HG02970 (cell line): ENCODE measurements around the gene CHAC1.

Source experiments
- ATAC-seq: cut with Tn5 transposase; IDR thresholded peaks from one replicate; pipeline ENCODE4 v1.9.1; 2021; ENCODE audit warnings: mild to moderate bottlenecking, moderate library complexity, moderate number of reproducible peaks; ENCODE audit not compliant: unreplicated experiment, low FRiP score

CHAC1 gene

DNA sequence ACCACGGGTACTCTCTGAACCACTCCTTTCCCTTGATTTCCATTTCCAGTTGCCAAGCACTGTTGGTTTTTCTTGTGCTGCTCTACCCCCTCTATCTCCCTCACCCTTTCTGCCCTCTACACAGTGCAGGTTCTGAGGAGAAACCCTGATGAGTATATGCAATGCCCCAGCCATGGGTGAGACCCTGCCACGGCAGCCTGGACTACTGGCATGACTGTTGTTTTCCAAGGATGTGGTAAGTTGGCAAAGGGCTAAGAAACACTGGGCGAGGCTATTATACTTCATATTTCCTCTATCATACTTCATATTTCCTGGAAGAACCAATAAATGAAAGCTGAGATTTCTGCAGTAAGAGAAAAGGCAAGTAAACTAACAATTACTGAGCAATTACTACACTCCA lies 27.9 kb downstream of the CHAC1 start:
- no peak for ATAC-seq

DNA sequence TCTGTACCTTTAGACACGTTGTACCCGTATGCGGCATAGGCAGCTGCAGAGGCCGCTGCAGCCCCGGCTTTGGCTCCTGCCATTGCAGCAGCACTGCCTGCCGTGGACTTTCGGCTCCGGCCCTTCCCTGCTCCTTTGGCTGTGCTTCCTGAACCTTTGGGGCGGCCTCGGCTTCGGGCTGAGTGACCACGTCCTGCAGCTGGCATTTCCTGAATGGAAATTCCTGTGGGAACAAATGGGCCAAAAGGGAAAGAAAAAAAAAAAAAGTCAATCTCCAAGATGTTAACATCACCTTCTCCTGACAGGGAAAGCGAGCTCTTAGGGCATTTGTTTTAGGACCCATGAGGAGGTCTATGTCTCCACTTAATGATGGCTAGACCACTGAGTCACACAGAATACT lies 29.6 kb downstream of the CHAC1 start:
- ATAC-seq = no peak

DNA sequence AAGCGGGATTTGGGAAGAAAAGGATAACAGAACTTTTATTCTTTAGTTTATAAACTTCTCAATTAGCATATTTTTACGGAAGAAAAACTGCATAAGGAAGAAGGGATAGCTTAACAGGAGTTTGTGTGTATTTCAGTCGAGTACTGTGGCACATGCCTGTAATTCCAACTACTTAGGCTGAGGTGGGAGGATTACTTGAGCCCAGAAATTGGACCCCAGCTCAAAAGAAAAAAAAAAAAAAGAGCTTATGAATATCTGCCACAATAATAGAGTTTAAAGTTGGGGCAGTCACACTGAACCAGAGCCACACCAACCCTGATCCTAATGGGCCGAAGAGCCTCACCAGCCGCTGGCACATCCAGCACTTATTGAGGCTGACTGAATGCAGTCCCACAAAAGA lies 31.1 kb downstream of the CHAC1 start:
- no peak for ATAC-seq

DNA sequence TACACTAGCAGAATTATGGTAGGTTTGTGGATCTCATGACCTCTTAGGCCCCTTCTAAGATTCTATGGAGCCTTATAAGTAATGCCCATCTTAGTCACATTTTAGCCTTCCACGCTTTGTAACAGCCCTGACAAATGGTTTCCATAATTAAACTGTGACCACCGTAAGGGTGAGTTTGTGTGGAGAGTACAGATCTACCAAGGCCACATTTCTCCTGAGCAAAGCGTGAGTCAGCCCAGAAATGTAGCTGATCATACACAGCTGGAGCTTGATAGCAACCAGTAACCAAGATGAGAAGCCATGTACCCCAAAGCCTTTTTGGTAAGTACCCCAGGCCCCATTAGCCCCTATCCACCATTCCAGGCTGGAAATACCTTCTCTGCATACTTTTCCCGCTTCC lies 31.7 kb downstream of the CHAC1 start:
- ATAC-seq = no peak

DNA sequence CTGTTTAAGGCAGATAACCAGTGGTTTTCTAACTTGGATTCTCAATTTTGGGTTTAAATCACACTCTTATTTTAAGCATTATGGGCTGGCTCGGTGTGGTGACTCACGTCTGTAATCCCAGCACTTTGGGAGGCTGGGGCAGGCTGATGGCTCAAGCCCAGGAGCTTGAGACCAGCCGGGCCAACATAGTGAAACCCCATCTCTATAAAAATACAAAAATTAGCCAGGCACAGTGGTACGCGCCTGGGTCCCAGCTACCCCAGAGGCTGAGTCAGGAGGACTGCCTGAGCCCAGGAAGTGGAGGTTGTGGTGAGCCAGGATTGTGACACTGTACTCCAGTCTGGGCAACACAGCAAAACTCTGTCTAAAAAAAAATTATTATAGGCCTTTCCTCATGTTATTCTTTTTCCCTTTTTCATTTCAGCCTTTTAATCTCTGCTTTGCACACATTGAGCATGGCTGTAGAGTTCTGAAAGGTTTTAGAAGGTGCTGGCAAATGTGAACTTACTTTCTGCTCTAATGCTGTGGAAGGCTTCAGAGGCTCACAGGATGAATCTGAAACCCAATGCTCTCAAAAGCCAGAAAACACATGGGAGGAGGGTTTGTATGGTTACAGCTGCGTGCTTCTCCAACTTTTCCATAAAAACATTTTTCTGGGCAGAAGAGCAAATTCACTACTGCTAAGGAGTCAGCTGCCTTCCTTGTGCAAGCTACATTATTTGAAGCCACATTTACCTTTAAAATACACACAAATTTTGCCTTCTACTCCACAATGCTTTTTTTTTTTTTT lies 32.5 kb downstream of the CHAC1 start:
- no peak for ATAC-seq

DNA sequence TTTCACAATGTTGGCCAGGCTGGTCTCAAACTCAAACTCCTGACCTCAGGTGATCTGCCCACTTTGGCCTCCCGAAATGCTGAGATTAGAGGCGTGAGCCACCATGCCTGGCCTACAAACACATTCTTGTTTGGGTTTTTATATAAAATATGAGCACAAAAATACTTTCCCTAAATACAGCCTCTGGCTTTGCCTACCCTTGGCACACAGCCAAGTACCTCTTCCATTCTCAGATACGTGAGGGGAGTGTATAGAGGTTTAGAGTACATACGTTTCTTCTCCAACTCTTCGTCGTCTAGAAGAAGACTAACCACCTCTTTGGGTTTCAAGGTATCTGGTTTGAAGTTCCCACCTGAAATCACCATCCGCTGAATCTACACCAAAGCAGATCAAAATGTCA lies 33.5 kb downstream of the CHAC1 start:
- no peak for ATAC-seq

DNA sequence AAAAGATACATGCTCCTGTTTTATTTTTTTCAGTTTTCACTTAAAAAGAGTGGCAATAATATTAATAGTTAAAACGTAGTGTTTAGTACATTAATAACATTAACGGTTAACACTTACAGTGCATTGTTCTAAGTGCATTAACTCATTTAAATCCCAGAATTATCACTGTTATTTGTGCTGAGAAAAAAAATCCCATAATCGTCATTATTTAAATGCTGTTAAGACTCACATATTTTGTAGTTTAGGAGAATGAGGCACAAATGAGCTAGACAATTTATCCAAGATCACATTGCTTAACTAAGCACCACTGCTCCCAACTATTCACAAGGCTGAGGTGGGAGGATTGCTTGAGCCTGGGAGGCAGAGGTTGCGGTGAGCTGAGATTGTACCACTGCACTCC lies 34.9 kb downstream of the CHAC1 start:
- ATAC-seq = no peak

DNA sequence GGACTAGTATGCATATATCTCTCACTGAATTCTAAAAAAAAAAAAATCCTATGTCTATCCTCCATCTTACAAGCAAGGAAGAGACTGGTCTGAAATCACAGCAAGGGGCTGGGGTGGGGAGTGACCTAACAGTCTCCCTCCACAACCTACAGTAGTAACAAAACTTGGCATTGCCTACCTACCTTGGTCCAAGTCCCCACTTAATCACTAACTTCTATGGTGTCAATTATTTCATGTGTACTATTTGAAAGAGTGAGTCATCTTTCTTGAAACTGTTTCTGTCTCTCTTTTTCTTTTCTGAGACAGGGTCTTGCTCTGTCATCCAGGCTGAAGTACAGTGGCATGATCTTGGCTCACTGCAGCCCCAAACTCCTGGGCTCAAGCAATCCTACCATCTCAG lies 36.8 kb downstream of the CHAC1 start:
- no peak for ATAC-seq

DNA sequence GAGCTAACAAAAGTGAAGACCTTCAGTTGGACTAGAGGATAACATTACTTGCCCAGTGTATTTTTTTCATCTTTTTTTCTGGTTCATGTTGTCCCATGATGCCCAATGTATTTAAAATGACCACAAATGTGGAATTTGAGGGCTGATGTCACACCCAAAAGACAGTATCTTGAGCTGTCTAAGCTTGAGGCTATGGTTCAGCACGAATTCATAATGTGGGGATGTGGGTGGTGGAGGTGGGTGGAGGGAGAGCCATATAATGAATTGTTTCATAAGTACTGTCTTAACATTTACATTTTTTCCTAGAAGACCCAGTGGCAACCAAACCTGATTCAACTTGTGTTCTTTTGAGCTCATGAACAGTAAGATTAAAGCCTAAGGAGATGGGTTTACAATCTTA lies 37.5 kb downstream of the CHAC1 start:
- ATAC-seq = no peak

DNA sequence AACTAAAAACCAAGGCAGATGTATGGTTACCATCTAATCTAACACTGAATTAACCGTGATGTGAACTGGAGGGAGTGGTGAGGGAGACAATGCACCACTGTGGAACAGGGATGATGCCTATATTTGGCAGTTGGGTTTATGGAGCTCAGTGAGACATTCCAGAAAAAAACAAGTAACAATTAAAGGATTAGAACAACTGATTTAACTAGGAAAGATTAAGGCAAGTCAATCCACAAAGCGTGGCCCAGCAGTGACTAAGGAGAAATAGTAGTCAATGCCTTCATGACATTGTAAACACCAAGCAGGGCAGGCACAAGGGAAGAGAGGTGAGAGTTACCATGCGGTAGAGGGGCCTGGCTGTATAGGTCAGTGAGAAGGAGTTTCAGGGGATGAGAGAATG lies 38.1 kb downstream of the CHAC1 start:
- ATAC-seq = no peak

DNA sequence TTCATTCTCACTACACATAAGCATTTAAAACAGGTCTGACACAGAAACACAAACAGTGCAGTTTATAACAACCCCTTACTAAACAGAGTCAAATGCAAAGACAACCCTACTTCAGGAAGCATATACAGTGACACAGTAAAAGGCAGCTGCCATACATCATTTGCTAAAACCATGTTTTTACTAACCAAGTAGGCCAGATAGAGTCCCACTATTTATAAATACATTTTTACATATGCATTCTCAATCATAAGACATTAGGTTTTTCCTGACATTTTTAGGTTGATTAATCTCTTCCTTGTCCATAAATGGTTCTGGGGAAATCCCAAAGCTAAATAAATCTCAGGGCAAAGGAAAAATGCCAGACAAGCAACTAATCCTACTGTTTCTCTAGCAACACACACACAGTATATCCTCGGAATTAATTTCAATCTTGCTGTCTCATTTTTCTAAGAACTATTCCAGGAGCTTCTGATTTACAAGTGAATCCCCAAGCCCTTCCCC lies 39.0 kb downstream of the CHAC1 start:
- no peak for ATAC-seq

DNA sequence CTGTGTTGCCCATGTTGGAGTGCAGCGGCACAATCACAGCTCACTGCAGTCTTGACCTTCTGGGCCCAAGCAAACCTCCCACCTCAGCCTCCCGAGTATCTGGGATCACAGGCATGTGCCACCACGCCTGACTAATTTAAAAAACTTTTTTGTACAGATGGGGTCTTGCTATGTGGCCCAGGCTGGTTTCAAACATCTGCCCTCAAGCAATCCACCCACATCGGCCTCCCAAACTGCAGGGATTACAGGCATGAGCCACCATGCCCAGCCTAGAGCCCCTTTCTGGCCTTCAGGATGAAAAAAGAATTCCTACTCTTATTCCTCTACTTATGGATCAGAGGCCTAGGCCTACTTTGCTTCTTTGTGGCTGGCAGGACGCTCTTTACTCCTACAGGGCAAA lies 39.6 kb downstream of the CHAC1 start:
- ATAC-seq = no peak

DNA sequence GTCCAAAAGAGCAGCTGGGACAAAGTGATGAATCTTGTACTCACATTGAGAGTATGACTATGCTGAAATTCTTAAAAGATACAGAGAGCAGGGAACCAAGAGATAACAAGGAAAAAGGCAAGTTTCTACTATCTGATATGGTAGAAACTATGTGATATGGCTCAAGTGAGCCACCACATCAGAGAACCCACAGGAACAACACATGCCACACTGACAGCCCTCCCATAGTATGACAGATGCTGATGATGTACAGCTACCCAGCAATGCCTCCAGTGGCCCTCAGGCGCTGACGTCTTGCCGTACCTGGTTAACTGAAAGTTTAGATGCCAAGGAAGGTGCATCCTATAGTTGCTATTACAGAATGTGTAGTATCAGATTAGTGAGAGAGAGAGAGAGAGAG lies 42.4 kb downstream of the CHAC1 start:
- ATAC-seq = no peak

DNA sequence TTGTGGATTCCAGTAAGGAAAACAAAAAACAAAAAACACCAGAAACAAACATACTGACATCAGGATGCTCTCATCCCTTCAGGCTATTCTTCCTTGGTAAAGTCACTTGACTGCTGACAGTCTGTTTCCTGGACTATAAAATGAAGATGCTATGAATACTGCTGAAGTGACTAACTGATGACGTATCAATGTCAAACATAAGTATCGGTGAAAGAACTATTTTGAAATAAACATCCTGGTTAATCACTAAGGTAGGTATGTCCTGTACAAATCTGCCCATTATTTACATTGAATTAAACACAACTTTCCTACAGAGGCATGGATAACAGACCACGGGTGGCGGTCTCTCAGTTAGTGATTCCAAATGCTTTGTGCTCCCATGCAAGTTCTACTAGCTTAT lies 45.9 kb downstream of the CHAC1 start:
- ATAC-seq = no peak

DNA sequence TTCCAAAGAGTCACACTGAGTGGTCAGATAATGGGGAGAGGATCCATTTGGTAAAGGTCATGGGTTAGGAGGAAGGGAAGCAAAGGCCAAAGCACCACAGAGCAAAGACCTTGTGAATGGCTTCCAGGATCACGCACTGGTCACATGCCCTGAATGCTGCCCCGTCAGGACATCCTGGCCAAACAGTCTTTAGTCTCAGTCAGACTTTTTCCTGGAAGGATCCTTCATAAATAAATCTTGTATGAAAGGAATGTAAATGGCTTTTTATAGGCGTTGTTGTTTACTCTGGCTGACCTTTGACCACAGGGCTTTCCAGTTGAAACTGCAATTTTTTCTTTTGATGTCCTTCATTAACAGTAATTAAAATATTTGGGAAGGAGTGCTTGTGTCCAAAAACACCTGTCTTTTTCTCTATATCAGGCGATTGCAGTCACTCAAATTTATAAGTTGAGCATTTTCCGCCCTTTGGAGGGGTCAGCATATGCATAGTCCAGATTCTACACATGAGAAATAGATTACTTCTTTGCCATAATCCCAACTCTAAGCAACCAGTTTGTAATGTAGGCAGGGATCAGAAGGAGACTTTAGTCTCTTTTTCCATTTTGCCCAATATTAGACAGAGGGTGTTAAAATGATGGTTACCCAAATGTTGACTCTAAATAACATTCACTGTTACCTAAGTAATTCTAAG lies 48.4 kb downstream of the CHAC1 start:
- no peak for ATAC-seq

DNA sequence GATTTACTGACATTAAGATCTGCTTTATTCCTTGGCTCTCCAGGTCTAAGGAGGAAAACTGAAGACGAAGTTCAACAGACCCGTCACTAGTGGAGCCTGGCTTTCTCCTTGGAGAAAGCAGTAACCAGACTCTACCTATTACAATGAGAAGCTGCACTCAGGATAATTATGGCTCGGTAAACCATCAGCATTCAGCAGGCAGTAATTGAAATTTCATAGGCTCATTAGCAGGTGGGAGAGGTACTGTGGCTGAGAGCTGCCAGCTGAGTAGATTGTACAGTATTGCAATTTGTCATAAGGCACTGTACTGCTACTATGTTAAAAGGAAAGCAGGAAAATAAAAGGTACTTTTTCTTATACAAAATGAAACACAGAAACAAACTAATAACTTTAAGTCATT lies 51.2 kb downstream of the CHAC1 start:
- ATAC-seq = no peak
